ENCODE measurements around the gene CCDC88A.
"Not testable (repeated sequence)": the region's sequence is repeated elsewhere in the genome, so short reads cannot be mapped to it uniquely, and the experiment has no call there.

CCDC88A gene

GRCh38 chr2:55421326-55421725 lies 1.7 kb upstream of the CCDC88A start:
- no peak for DNase-seq (ENCODE audit: low read depth)

- DNase-seq (ENCODE audit: low read depth), result no peak
These were observed 1.2 kb upstream of the CCDC88A start for GRCh38 chr2:55420871-55421270.

- DNase-seq (ENCODE audit: low read depth), result no peak
These were observed 726 bp upstream of the CCDC88A start for GRCh38 chr2:55420439-55420725.

- DNase-seq (ENCODE audit: low read depth), result no peak
These were observed 400 bp downstream of the CCDC88A start for GRCh38 chr2:55419233-55419678.

- no peak for DNase-seq (ENCODE audit: low read depth)
These were observed 984 bp downstream of the CCDC88A start for GRCh38 chr2:55418512-55419232.

GRCh38 chr2:55418072-55418471 lies 1.6 kb downstream of the CCDC88A start:
- DNase-seq (ENCODE audit: low read depth), result no peak

GRCh38 chr2:55416786-55417568 lies 2.7 kb downstream of the CCDC88A start:
- DNase-seq (ENCODE audit: low read depth), result no peak

- no peak for DNase-seq (ENCODE audit: low read depth)
These were observed 4.4 kb downstream of the CCDC88A start for GRCh38 chr2:55415300-55415699.

GRCh38 chr2:55408918-55409868 lies 10.5 kb downstream of the CCDC88A start:
- no peak for DNase-seq (ENCODE audit: low read depth)

- no peak for DNase-seq (ENCODE audit: low read depth)
These were observed 11.4 kb downstream of the CCDC88A start for GRCh38 chr2:55408098-55408882.

- DNase-seq (ENCODE audit: low read depth), result no peak
These were observed 14.5 kb downstream of the CCDC88A start for GRCh38 chr2:55405116-55405515.

GRCh38 chr2:55403256-55403998 lies 16.2 kb downstream of the CCDC88A start:
- no peak for DNase-seq (ENCODE audit: low read depth)

- no peak for DNase-seq (ENCODE audit: low read depth)
These were observed 18.5 kb downstream of the CCDC88A start for GRCh38 chr2:55401124-55401523.

GRCh38 chr2:55400332-55400731 lies 19.3 kb downstream of the CCDC88A start:
- DNase-seq (ENCODE audit: low read depth), result no peak

GRCh38 chr2:55399815-55400214 lies 19.8 kb downstream of the CCDC88A start:
- no peak for DNase-seq (ENCODE audit: low read depth)

GRCh38 chr2:55395724-55396605 lies 23.7 kb downstream of the CCDC88A start:
- no peak for DNase-seq (ENCODE audit: low read depth)

- no peak for DNase-seq (ENCODE audit: low read depth)
These were observed 27.9 kb downstream of the CCDC88A start for GRCh38 chr2:55391615-55392242.

GRCh38 chr2:55391155-55391554 lies 28.5 kb downstream of the CCDC88A start:
- DNase-seq (ENCODE audit: low read depth), result no peak

GRCh38 chr2:55385516-55385915 lies 34.1 kb downstream of the CCDC88A start:
- not testable (repeated sequence) for DNase-seq (ENCODE audit: low read depth)
